ENCODE measurements around the gene FAM20A. TPM values are rescaled to one million over a fixed set of nuclear protein-coding genes. Genes with fewer than 3 reads are reported as not detected.
"Not testable (repeated sequence)": the region's sequence is repeated elsewhere in the genome, so short reads cannot be mapped to it uniquely, and the experiment has no call there.

The FAM20A gene
- total RNA-seq, 2 experiments from 2014 or later = not detected

DNA sequence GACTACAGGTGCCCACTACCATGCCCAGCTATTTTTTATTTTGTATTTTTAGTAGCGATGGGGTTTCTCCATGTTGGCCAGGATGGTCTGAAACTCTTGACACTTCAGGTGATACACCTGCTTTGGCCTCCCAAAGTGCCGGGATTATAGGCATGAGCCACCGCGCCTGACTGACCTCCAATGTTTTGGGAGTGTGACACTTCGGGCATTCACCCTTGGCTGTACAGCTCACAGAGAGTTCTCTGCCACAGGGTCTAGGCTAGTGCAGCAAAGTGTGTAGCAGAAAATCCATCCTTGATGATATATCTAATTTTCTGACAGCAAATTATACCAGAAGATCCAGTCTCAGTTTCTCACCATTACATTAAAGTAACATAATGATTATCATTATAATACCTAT, 14.1 kb downstream of the FAM20A start:
- H3K4me3 Mint-ChIP-seq = no peak overlapping the region
- peaks cover 7% of the 10 kb centered on the region for H3K9me3 Mint-ChIP-seq
- peaks cover 29% of the 10 kb centered on the region for H3K27me3 Mint-ChIP-seq
- ATAC-seq (ENCODE audit: poor library complexity) (no peak), DNase-seq (no peak)
- Histone ChIP-seq H3K27ac (ENCODE audit: low read depth in 1 of 2, low read length in 2 of 2) (no peak overlapping the region), H3K4me3 (ENCODE audit: low read length) (no peak overlapping the region), H3K9me3 (ENCODE audit: control insufficient read depth in 1 of 2, insufficient read depth in 1 of 2, low read length in 2 of 2) (peaks cover 0 to 9% of the 10 kb centered on the region in 2 experiments), H3K4me1 (ENCODE audit: insufficient read depth, low read length) (no peaks in the 10 kb centered on the region), H3K27me3 (ENCODE audit: control insufficient read depth in 1 of 2, insufficient read depth in 2 of 2, low read length in 2 of 2) (peaks cover 0 to 8% of the 10 kb centered on the region in 2 experiments), H3K36me3 (ENCODE audit: insufficient read depth, low read length) (no peaks in the 10 kb centered on the region)
- no peak overlapping the region for H3K27ac Mint-ChIP-seq
- H3K36me3 Mint-ChIP-seq (ENCODE audit: low read depth) = no peaks in the 10 kb centered on the region
- no peaks in the 10 kb centered on the region for H3K4me1 Mint-ChIP-seq (ENCODE audit: low read depth)
- intact Hi-C loops (cut with DNase I, micrococcal nuclease) = no loop called here
- ChIA-PET CTCF (no interaction called here), POLR2A (no interaction called here)
- no peak for TF ChIP-seq CTCF (IDR thresholded peaks at IDR 0.05)

DNA sequence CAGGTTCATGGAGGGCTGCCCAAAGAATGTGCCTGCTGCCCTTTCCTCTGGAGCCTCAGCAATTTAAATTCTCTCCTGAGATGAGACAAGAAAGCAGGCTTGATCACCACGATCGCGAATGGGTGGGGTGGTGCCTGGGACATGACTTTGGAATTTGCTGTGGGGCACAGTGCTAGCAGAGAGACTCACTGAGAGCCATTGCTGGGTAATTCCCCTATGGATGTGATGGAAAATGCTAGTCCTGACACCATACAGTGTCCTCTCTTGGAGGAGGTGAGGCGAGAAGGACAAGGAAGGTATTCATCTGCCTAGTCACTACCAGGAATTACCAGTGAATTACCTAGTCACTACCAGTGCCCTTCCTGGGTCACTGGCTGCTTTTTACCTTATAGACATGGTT, 15.5 kb downstream of the FAM20A start:
- ChIA-PET POLR2A (no interaction called here), CTCF (no interaction called here)
- Histone ChIP-seq H3K36me3 (ENCODE audit: insufficient read depth, low read length) (no peaks in the 10 kb centered on the region), H3K27ac (ENCODE audit: low read depth in 1 of 2, low read length in 2 of 2) (no peak overlapping the region), H3K9me3 (ENCODE audit: control insufficient read depth in 1 of 2, insufficient read depth in 1 of 2, low read length in 2 of 2) (peaks cover 0 to 9% of the 10 kb centered on the region in 2 experiments), H3K27me3 (ENCODE audit: control insufficient read depth in 1 of 2, insufficient read depth in 2 of 2, low read length in 2 of 2) (no peaks in the 10 kb centered on the region), H3K4me3 (ENCODE audit: low read length) (no peak overlapping the region), H3K4me1 (ENCODE audit: insufficient read depth, low read length) (no peaks in the 10 kb centered on the region)
- no peak overlapping the region for H3K4me3 Mint-ChIP-seq
- H3K27ac Mint-ChIP-seq = no peak overlapping the region
- no peak for ATAC-seq (ENCODE audit: poor library complexity)
- peaks cover 7% of the 10 kb centered on the region for H3K9me3 Mint-ChIP-seq
- DNase-seq = no peak
- H3K36me3 Mint-ChIP-seq (ENCODE audit: low read depth) = no peaks in the 10 kb centered on the region
- no peaks in the 10 kb centered on the region for H3K4me1 Mint-ChIP-seq (ENCODE audit: low read depth)
- intact Hi-C loops (cut with DNase I, micrococcal nuclease) = no loop called here
- H3K27me3 Mint-ChIP-seq = peaks cover 25% of the 10 kb centered on the region
- TF ChIP-seq CTCF (IDR thresholded peaks at IDR 0.05) = no peak

GRCh38 chr17:68584581-68585303, 16.4 kb downstream of the FAM20A start:
- Mint-ChIP-seq H3K36me3 (ENCODE audit: low read depth) (no peaks in the 10 kb centered on the region), H3K27me3 (peaks cover 33% of the 10 kb centered on the region), H3K4me1 (ENCODE audit: low read depth) (no peaks in the 10 kb centered on the region), H3K27ac (no peak overlapping the region), H3K9me3 (peaks cover 7% of the 10 kb centered on the region), H3K4me3 (no peak overlapping the region)
- H3K27me3 ChIP-seq (ENCODE audit: control insufficient read depth in 1 of 2, insufficient read depth in 2 of 2, low read length in 2 of 2) = no peaks in the 10 kb centered on the region
- CTCF ChIA-PET = no interaction called here
- no peak for TF ChIP-seq CTCF (IDR thresholded peaks at IDR 0.05)
- H3K4me3 ChIP-seq (ENCODE audit: low read length) = no peak overlapping the region
- DNase-seq = no peak
- no peak overlapping the region for H3K27ac ChIP-seq (ENCODE audit: low read depth in 1 of 2, low read length in 2 of 2)
- H3K36me3 ChIP-seq (ENCODE audit: insufficient read depth, low read length) = no peaks in the 10 kb centered on the region
- H3K4me1 ChIP-seq (ENCODE audit: insufficient read depth, low read length) = no peaks in the 10 kb centered on the region
- intact Hi-C loops (cut with DNase I, micrococcal nuclease) = no loop called here
- POLR2A ChIA-PET = no interaction called here
- peaks cover 0 to 9% of the 10 kb centered on the region in 2 experiments for H3K9me3 ChIP-seq (ENCODE audit: control insufficient read depth in 1 of 2, insufficient read depth in 1 of 2, low read length in 2 of 2)
- ATAC-seq (ENCODE audit: poor library complexity) = no peak

GRCh38 chr17:68582867-68583266, 18.3 kb downstream of the FAM20A start:
- intact Hi-C loops (cut with DNase I, micrococcal nuclease); H3K4me1 Mint-ChIP-seq (ENCODE audit: low read depth); H3K27me3 ChIP-seq (ENCODE audit: control insufficient read depth in 1 of 2, insufficient read depth in 2 of 2, low read length in 2 of 2); H3K4me3 ChIP-seq (ENCODE audit: low read length); ATAC-seq (ENCODE audit: poor library complexity); H3K27ac Mint-ChIP-seq; H3K27ac ChIP-seq (ENCODE audit: low read depth in 1 of 2, low read length in 2 of 2); POLR2A ChIA-PET; DNase-seq; H3K9me3 Mint-ChIP-seq; H3K4me3 Mint-ChIP-seq; H3K9me3 ChIP-seq (ENCODE audit: control insufficient read depth in 1 of 2, insufficient read depth in 1 of 2, low read length in 2 of 2); CTCF ChIA-PET; H3K4me1 ChIP-seq (ENCODE audit: insufficient read depth, low read length); H3K36me3 Mint-ChIP-seq (ENCODE audit: low read depth); H3K36me3 ChIP-seq (ENCODE audit: insufficient read depth, low read length): not testable (repeated sequence)
- peaks cover 30% of the 10 kb centered on the region for H3K27me3 Mint-ChIP-seq

Data from CD4-positive, alpha-beta T cell (primary cell).